GM18519 (cell line): Measurements from ENCODE around the gene ZNF678.
"Not testable (repeated sequence)": the region's sequence is repeated elsewhere in the genome, so short reads cannot be mapped to it uniquely, and the experiment has no call there.

Source experiments
- ATAC-seq: cut with Tn5 transposase; IDR thresholded peaks from one replicate; pipeline ENCODE4 v1.9.1; 2021; ENCODE audit warnings: mild to moderate bottlenecking, moderate library complexity; ENCODE audit not compliant: unreplicated experiment, low FRiP score

The ZNF678 gene

GRCh38 chr1:227549892-227550291, 13.5 kb upstream of the ZNF678 start:
- no peak for ATAC-seq

- not testable (repeated sequence) for ATAC-seq
Observed at GRCh38 chr1:227551881-227552280, 11.5 kb upstream of the ZNF678 start.

DNA sequence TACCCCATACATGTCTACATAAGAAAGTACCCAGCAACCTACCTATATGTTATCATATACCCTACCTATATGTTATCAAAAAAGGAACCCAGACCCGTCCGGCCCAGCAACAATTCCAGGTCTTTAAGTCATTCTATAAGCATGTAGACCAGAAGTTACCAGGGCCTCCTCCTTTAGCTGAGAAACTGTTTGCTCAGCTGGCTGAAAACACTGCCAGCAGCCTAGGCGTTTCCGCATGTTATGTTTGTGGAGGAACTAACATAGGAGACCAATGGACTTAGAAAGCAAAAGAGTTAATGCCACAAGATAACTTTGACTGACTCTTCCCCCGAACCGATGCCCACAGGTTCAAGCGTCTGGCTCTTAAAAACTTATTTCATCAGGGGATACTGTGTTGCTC, 7.1 kb upstream of the ZNF678 start:
- ATAC-seq: no peak

GRCh38 chr1:227557962-227558725, 5.2 kb upstream of the ZNF678 start:
- ATAC-seq: no peak

DNA sequence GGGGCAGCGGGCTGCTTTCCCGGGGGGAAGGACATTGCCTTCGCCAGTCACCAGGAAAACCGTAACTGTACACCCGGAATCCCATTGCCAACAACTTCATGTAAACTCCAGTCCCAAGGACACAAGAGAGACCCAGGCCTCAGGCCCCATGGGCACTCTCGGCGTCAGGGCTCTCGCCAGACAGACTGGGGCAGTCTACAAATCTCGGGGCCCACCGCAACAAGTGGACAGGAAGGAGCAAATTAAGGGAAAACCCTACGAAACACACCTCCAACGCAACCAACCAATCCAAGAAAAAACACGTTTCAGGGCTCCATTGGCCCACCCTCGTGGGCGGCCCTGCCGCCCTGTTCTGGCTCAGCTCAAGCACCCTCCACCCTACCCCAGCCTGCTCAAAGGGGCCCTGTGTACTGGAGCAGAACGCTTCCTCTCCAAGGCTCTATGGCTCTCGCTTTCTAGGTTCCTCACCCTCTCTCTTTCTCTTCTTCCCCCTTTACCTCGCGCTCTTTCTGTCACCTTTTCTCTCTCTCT, 4.6 kb upstream of the ZNF678 start:
- ATAC-seq: no peak

GRCh38 chr1:227559499-227559898, 3.9 kb upstream of the ZNF678 start:
- ATAC-seq: no peak

DNA sequence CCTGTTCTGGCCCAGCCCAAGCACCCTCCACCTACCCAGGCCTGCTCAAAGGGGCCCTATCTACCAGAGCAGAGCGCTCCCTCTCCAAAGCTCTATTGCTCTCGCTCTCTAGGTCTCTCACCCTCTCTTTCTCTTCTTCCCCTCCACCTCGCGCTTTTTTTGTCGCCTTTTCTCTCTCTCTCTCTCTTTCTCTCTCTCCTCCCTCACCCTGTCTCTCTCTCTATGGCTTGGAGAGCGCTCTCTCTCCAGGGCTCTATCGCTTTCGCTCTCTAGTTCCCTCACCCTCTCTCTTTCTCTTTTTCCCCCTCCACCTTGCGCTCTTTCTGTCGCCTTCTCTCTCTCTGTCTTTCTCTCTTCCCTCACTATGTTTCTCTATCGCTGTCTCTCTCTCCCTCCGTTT, 3.4 kb upstream of the ZNF678 start:
- ATAC-seq: no peak

DNA sequence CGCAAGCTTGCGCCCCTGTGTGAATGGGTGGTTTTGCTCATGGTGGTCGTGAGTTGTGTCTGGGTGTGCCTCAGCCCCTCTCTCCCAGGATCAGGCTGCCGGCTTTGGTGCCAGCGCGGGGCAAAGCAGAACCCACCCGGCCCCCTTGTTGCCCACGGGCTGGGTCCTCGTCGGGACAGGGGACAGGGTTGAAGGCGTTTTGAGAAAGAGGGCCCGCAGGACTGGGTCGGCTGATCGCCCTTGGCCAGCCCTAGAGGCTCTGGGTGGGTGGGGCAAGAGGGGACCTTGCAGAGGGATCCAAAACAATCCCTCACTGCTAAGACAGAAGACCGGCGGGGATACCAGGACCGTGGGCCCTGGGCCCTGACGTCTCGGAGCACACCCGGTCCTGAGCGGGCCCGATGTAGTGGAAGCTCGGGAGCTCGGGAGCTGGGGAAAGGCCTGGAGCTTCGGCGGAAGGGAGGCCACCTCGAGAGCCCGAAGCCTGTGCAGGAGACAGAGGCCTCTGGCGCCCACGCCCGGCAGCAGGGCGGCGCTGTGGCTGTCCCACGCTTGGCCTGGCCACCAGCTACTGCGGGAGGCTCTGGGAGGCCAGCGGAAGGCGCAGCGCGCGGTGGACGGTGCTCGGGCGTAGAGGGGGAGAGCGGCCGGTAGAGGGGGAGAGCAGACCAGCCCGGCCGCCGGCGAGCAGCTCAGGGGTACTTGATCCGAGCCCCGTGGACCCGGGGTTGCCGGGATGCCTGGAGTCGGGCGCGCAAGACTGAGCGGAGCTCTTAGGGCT, 2.8 kb upstream of the ZNF678 start:
- ATAC-seq: no peak

GRCh38 chr1:227561241-227561907, 2.0 kb upstream of the ZNF678 start:
- no peak for ATAC-seq

DNA sequence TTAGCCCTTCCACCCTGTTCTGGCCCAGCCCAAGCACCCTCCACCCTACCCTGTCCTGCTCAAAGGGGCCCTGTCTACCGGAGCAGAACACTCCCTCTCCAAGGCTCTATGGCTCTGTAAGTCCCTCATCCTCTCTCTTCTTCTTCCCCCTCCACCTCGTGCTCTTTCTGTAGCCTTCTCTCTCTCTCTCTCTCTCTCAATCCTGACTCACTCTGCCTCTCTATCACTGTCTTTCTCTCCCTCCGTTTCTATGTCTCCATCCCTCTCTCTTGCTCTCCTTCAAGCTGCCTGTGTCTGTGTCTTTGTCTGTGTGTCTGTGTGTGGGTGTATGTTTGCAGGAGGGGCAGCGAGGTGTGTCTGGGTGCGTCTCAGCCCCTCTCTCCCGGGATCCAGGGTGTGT, 1.3 kb upstream of the ZNF678 start:
- no peak for ATAC-seq

DNA sequence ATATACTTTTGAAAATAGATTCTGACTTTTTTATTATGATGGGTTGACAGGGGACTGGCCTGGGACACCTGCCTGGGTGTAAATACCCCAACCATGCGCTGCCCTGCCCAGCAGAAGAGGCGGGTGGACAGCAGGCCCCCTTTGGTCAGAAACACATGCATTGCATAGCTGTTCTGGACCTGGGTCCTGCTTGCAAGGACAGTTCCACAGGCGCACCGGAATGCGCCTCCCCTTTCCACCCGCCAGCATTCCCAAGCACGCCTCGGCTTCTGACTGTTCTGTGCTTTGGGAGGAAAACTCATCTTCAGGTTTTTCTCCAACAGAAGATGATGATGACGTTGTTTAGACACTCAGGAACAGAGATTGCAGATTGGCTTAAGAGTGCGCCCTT, 428 bp upstream of the ZNF678 start:
- no peak for ATAC-seq

GRCh38 chr1:227567256-227567655, 3.9 kb downstream of the ZNF678 start:
- no peak for ATAC-seq

- no peak for ATAC-seq
Observed at GRCh38 chr1:227568593-227568992, 5.2 kb downstream of the ZNF678 start.

DNA sequence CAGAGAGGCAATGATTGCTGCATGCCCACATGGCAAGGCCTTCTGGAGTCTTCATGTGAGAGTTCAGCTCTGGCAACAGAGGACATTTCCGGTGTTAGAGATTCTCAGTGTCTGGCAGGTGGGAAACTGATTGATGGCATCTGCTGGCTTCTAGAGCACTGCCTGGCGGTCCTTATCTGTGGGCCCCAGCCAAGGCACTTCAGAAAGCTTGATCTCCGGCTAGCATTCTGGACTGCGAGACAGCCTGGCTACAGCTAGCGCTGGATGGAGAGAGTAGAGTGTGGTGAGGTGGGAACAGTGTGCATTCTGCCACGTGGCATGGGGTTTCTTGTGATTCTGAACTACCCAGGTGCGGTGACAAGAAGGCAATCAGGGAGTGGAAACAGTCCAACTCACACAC, 9.4 kb downstream of the ZNF678 start:
- no peak for ATAC-seq

DNA sequence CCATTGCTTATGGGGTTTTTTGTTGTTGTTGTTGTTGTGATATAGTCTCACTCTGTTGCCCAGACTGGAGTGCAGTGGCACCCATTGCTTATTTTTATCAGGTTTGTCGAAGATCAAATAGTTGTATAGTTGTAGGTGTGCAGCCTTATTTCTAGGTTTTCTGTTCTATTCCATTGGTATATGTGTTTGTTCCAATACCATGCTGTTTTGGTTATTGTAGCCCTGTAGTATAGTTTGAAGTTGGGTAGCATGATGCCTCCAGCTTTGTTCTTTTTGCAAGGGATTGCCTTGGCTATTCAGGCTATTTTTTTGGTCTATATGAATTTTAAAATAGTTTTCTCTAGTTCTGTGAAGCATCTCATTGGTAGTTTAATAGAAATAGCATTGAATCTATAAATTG, 11.6 kb downstream of the ZNF678 start:
- ATAC-seq: no peak

- no peak for ATAC-seq
Observed at GRCh38 chr1:227576189-227576588, 12.8 kb downstream of the ZNF678 start.

GRCh38 chr1:227577500-227577899, 14.1 kb downstream of the ZNF678 start:
- ATAC-seq: no peak

GRCh38 chr1:227583354-227583753, 20.0 kb downstream of the ZNF678 start:
- no peak for ATAC-seq

DNA sequence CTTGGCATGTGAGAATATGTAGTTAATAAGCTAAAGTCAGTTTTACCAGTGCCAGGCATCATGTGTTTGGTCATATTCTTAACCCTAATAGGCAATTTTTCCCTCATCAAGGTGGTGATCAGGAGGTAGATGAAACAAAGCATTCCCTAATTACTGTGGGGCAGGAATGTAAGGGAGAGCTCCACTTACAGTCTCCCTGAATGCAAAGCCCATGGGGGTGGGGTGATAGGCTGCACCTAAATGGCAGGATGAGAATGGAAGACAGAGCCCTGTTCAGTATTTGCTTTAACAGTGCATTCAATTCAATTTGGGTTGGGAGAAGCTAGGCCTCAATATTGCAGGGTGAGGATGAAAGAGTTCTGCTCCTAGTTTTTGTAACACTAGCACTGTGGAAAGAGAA, 23.4 kb downstream of the ZNF678 start:
- ATAC-seq: no peak

- no peak for ATAC-seq
Observed at GRCh38 chr1:227587968-227588367, 24.6 kb downstream of the ZNF678 start.

GRCh38 chr1:227588769-227589168, 25.4 kb downstream of the ZNF678 start:
- ATAC-seq: not testable (repeated sequence)
